Measurements from ENCODE around the gene SRMS.

Gene SRMS

DNA sequence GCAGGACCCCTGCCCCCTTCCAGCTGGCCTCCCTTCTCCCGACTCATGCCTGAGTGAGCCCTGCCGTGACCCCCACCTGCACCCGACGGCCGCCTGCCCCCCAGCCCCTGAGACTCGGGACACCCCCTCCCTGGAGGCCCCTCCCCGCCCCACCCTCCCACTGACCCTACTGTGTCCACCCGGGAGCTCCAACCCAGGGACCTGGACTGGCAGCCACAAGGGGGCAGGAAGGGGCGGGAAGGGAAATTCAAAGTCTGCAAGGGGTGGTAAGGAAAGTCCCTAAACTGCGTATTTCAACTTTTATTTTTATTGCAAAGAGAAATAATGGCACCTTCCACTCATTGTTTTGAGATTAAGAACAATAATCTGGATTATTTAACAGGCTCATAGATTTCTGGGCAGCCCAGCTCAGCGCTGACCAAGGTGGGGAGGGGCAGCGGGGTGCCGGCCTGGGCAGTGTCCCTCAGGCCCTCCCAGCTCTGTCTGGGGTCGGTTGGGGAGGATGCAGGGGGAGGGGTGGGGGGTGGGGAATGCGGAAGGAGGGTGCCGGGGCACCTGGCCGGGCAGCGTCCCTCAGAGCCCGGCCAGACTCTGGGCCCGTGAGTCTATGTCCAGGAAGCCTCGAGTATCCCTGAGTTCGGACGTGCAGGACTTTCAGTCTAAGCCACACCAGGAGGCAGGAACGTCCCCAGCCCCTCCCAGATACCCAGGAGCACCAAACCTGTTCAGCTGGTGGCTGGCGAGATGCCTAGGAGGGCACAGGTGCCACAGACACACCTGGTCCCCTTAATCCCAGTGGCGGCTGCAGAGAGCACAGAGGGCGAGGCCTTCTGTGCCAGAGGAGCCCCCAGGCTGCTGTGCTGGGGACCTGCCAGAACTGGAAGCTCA, 9.1 kb downstream of the SRMS start:
- no peak for DNase-seq (ENCODE audit: low read depth in 2 of 2)

DNA sequence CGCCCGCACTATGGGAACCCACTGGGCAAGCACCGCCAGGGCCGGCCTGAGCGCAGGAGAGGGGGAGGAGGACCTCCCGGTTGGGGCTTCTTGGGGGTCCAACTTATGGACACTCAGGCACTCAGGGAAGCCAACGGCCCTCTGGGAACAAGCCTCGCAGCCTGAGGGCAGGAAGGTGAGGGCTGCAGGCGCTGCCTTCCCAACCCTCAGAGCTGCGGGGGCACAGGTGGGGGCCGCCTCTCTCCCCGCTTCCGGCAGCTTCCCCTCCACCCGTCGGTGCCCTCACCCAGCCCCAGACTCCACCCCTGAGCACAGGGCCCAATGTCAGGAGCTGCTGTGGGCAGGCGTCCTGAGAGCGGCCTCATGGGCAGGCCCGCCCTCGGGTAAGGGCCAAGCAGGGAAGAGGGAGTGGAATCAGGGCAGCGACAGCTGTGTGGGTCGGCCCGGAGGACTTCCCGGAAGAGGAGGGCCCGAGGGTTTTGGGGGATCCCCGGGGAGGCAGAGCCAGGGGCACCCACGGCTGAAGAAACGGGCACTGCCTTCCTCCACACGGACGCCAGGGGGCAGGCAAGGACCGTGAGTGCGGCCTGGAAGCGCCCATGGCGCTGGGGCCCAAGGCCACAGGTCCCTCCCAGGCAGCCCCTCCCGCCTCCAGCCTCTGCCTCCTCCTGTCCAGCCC, 9.9 kb downstream of the SRMS start:
- peak; percentile 82 to 83 for DNase-seq (ENCODE audit: low read depth in 2 of 2)

GRCh38 chr20:63536997-63537524, 10.5 kb downstream of the SRMS start, which contains the start of gene PTK6:
TSS of gene PTK6 (minus strand) at chr20:63537376. CDS start at chr20:63537314, 62 bp downstream.
- DNase-seq (ENCODE audit: low read depth in 2 of 2), result no peak

- no peak for DNase-seq (ENCODE audit: low read depth in 2 of 2)
Observed at GRCh38 chr20:63536241-63536977, 11.1 kb downstream of the SRMS start.

DNA sequence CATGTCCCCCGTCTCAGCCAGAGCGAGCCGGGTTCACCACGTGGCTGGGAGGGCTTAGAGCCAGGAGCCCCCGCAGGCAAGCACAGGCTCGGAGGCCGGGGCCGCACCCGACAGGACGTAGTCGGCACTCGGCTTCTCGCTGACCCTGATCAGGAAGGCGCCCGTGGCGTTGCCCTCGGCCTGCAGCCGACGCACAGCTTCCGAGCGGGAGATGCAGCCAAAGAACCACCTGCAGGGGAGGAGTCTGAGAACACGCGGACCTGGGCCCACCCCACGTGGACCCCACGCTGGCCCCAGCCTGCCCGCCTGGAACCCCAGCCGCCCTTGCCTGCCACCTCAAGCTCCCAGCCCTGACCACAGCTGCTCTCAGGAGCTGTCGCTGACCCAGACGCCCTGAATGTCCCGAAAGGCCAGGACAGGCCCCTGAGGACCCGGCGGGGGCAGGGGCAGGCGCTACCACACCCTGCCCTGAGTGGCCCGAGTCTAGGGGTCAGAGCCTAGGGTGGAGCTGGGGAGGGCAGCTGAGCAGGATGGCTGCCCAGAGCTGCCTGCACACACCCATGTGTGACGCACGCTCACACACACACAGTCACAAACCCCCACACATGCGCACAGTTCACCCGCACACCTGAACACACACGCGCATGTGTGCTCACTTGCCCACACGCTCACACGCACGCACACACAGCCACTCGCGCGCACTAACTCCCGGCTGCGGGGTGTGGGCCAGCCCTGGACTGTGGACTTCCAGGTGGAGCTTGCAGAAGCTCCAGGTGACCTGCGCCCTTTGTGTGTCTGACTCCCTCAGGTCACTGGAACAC, 12.5 kb downstream of the SRMS start:
- DNase-seq (ENCODE audit: low read depth in 2 of 2), result no peak

DNA sequence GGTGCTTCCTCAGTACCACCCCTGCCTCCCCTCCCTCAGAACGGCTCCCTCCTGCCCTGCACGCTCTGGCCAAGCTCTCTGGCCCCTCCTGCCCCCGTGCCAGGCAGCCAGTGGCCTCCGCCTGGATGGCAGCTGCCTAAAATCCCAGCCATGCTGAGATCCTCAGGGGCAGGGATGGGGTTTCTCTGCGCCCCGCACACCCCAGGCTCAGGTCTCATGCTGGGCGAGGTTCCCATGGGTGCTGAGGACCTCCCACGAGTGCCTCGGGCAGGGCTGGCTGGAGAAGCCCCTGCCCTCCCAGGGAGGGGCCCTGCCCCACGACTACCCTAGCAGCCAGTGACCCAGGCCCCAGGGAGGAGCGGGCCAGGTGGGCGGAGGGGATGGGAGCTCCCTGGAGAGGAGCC, 13.1 kb downstream of the SRMS start:
- no peak for DNase-seq (ENCODE audit: low read depth in 2 of 2)

DNA sequence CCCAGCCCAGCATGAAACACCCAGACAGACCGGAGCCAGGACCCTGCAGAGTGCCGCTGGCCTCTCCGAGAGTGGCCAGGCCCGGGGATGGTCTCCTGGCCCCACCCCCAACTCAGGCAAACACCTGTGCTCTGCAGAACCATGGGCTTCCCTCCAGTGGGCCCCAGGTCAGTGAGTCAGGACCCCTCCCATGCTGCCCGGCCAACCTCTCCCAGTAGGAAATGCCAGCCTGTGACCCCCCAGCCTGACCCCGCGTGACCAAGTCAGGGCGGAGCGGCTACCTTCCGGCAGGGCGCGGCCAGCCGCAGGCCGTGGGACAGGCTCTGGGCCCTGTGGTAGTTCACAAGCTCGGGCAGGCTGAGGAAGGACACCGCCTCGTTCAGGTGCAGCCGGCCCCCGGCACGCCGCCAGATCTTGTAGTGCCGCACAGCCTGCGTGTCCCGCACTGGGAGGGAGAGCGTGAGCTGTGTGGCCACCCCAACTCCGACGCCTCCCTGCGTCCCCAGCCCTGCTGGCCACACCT, 13.6 kb downstream of the SRMS start:
- DNase-seq (ENCODE audit: low read depth in 2 of 2), result no peak

- DNase-seq (ENCODE audit: low read depth in 2 of 2), result no peak
Observed at GRCh38 chr20:63533388-63533787, 14.2 kb downstream of the SRMS start.

DNA sequence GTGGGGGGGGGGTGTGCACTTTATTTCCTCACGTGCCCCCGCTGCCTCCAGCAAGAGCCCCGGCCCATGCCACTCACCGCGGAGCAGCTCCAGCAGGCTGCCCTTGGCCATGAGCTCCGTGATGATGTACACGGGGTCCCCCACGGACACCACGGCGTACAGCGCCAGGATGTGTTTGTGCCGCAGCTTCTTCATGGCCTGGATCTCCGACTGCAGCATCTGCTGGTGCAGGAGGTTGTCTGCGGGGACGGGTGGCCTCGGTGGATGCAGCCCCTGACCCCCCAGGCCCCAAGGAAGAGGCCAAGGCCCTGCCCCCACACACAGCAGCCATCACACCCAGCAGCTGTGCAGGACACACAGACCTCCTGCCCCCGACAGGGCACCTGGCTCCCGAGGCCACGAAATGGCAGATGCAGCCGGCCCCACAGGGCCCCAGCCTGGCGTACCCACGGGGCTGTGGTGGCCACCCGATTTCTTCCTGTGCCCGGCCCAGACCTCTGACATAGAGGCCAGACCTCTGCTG, 15.0 kb downstream of the SRMS start:
- no peak for DNase-seq (ENCODE audit: low read depth in 2 of 2)

- DNase-seq (ENCODE audit: low read depth in 2 of 2), result no peak
Observed at GRCh38 chr20:63531686-63532448, 15.7 kb downstream of the SRMS start.

DNA sequence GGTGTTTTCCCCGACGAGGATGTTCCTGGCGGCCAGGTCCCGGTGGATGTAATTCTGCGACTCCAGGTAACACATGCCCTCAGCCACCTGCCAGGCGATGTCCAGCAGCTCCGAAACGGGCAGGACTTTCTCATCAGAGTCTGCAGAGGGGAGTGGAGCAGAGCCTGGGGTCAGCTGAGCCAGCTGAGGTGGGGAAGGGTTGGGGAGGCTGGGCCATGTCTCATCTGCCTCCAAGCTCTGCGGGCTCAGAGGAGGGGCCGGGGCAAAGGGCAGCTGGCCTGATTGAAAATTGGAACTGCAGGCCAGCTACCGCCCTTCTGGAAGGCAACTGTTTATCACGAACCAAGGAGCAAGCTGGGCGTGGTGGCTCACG, 16.8 kb downstream of the SRMS start:
- no peak for DNase-seq (ENCODE audit: low read depth in 2 of 2)

GRCh38 chr20:63529861-63530787, 17.4 kb downstream of the SRMS start:
- no peak for DNase-seq (ENCODE audit: low read depth in 2 of 2)

DNA sequence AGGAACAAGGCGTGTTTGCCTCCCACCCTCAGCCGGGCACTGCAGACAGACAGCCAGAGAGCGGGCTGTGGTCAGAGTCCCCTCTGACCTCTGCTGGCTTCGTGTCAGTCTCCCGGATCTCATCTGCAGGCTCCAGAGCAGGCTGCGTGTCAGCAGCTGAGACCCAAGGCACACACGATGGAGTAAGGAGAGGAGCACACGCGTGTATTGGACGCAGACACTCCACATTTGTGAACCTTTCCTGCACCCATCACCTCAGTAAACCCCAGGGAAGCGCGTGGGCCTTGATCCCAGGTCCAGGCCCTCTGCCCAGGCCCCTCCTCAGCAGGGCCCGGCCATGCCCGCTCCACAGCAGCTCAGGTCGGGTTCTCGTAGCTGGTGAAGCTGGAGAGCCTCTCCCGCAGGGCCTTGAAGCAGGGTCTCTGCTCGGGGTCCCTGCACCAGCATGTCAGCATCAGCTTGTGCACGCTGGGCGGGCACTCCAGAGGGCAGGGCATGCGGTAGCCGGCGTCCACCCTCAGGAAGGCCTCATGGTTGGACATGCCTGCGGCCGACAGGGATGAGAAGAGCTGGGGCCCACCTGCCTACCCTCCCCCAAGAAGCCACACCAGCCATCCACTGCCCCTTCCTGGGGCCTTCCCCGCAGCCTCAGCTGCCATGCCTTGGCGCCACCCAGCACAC, 18.2 kb downstream of the SRMS start:
- no peak for DNase-seq (ENCODE audit: low read depth in 2 of 2)

DNA sequence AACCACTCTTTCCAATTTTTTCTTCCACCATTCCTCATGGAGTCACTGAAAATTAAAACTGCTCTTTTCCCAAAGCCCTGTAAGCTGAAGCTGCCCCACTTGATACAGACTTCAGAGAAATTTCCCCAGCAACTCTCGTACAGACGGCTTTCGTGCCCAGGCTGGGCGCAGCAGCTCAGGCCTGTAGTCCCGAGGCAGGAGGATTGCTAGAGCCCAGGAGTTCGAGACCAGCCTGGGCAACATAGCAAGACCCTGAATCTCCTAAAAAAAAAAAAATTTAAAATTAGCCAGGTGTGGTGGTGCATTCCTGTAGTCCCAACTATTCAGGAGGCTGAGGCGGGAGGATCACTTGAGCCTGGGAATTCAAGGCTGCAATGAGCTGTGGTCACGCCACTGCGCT, 20.4 kb downstream of the SRMS start:
- DNase-seq (ENCODE audit: low read depth in 2 of 2), result no peak

DNA sequence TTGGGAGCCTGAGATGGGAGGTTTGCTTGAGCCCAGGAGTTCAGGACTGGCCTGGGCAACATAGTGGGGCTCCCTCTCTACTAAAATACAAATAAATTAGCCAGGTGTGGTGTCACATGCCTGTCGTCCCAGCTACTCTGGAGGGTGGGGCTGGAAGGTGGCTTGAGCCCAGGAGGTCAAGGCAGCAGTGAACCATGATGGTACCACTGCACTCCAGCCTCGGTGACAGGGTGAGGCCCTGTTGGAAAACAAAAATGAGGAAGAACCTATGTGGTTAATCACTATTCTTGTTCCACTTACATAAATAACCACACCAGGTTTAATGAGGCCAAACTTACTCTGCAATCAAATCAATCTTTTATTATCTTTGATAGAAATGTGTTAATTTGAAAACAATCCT, 21.6 kb downstream of the SRMS start:
- DNase-seq (ENCODE audit: low read depth in 2 of 2), result no peak

DNA sequence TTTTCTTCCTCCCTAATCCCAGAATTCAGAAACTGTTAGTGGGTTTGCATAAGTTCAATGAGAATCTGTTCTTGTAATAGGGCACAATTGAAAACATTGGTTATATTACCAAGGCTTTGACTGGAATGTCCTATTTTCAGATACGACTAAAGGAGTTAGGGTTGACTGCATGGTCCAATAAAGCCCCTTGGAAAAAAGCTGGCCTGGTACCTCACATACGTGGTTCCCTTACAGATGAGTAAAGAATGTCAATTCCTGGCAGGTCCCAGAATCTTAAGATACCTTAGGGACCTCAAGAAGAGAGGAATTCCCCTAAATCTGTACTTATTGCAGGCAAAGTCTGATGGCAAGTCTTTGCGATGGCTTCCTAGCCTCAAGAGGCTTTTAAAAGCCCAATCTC, 22.4 kb downstream of the SRMS start:
- no peak for DNase-seq (ENCODE audit: low read depth in 2 of 2)

DNA sequence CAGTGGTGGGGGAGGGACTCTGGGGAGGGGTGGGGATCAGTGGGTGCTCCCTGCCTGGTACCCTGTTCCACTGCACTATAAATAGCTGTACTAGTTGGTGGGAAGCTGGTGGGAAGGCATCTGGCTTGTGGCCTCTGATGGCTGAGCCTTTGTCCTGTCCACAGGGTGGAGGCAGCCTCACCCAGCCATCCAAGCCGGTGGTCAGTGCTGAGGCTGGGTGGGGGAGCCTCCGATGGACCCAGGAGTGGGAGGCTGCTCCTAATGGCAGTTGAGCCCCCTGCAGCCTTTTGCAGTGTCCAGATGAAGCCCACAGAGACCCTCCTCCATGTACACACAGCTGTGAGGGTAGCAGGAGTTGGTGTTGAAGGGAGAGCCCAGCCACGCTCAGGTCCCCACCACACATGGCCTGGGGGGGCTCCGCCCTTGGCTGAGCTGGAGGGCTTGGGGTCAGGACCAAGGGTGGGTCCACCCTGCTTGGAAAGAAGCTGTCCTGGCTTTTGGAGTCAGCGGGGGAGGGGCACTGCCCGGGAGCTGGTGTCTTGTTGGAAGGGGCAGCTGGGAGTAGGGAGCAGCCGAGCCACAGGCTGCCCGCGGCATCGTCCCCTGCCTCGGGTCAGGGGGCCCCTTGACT, 24.5 kb downstream of the SRMS start:
- no peak for DNase-seq (ENCODE audit: low read depth in 2 of 2)
